Esophagus muscularis mucosa (tissue), 4 donors: ENCODE measurements around the gene CPEB2.
"Not testable (repeated sequence)": the region's sequence is repeated elsewhere in the genome, so short reads cannot be mapped to it uniquely, and the experiment has no call there.

Experiments used
- EP300 ChIP-seq: sonication (generic); formaldehyde crosslinking; IDR thresholded peaks from one replicate; pipeline ENCODE4 v1.6.1; 2017; ENCODE audit warnings: antibody characterized with exemption
- POLR2A ChIP-seq: fragments of 450-650 bp; IDR thresholded peaks from one replicate; pipeline ENCODE4 v1.6.1; 2017; ENCODE audit warnings: antibody characterized with exemption, moderate library complexity, mild to moderate bottlenecking, low read depth
- POLR2AphosphoS5 ChIP-seq, 2 donors: sonication (generic); formaldehyde crosslinking; IDR thresholded peaks; one replicate each; pipeline ENCODE4 v1.6.1; 2017; ENCODE audit warnings: antibody characterized with exemption in 2 of 2
- TF ChIP-seq, protein P1 (sequence below), 3 experiments: fragments of 200-600 bp in 2 of 3; fragments of 450-650 bp in 1 of 3; sonication (generic) in 2 of 3; IDR thresholded peaks; one replicate each; pipeline ENCODE4 v1.5.1; 2017 to 2019; ENCODE audit warnings: antibody characterized with exemption in 3 of 3, mild to moderate bottlenecking in 2 of 3, moderate library complexity in 1 of 3

DNA sequence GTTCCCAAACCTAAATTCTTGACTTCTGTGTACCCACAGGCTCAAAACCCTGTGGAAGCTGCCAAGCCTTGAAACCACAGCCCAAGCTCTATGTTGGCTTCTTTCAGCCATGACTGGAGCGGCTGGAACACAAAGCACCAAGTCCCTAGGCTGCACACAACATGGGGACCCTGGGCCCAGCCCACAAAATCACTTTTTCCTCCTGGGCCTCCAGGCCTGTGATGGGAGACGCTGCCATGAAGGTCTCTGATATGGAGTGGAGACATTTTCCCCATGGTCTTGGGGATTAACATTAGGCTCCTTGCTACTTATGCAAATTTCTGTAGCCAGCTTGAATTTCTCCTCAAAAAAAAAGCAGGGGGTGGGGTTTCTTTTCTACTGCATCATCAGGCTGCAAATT is 84.0 kb downstream of the CPEB2 start:
- TF ChIP-seq, protein P1, sequence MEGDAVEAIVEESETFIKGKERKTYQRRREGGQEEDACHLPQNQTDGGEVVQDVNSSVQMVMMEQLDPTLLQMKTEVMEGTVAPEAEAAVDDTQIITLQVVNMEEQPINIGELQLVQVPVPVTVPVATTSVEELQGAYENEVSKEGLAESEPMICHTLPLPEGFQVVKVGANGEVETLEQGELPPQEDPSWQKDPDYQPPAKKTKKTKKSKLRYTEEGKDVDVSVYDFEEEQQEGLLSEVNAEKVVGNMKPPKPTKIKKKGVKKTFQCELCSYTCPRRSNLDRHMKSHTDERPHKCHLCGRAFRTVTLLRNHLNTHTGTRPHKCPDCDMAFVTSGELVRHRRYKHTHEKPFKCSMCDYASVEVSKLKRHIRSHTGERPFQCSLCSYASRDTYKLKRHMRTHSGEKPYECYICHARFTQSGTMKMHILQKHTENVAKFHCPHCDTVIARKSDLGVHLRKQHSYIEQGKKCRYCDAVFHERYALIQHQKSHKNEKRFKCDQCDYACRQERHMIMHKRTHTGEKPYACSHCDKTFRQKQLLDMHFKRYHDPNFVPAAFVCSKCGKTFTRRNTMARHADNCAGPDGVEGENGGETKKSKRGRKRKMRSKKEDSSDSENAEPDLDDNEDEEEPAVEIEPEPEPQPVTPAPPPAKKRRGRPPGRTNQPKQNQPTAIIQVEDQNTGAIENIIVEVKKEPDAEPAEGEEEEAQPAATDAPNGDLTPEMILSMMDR (IDR thresholded peaks at IDR 0.05) = not testable (repeated sequence)
- TF ChIP-seq POLR2A; POLR2AphosphoS5 (IDR thresholded peaks at IDR 0.05); EP300: not testable (repeated sequence)
